MM.1S (cell line): ENCODE results near the gene ICA1L.

Experiments used
- DNase-seq: peaks from one replicate; pipeline ENCODE4 v3.0.0-alpha.2; 2015
- H2AFZ ChIP-seq: fragments of 300-600 bp; sonication (generic); 2 replicates; pipeline ENCODE4 v1.6.0; 2016; ENCODE audit warnings: antibody characterized with exemption, low read length
- H3F3A ChIP-seq: fragments of 300-600 bp; sonication (generic); 2 replicates; pipeline ENCODE4 v1.6.1; 2016; ENCODE audit warnings: mild to moderate bottlenecking, antibody characterized with exemption, low read length, moderate library complexity, mixed read lengths; ENCODE audit not compliant: insufficient read depth
- H3K27ac ChIP-seq: fragments of 300-600 bp; sonication (generic); 2 replicates; pipeline ENCODE4 v1.5.1; 2016; ENCODE audit warnings: mild to moderate bottlenecking, low read length
- H3K27me3 ChIP-seq: fragments of 300-600 bp; sonication (generic); replicated peaks from 2 replicates; pipeline ENCODE4 v1.6.0; 2016; ENCODE audit warnings: low read length; ENCODE audit not compliant: insufficient read depth
- H3K36me3 ChIP-seq: fragments of 300-600 bp; sonication (generic); replicated peaks from 2 replicates; pipeline ENCODE4 v1.6.1; 2016; ENCODE audit warnings: mild to moderate bottlenecking, low read length, mixed read lengths; ENCODE audit not compliant: insufficient read depth
- H3K4me1 ChIP-seq: fragments of 300-600 bp; sonication (generic); 2 replicates; pipeline ENCODE4 v1.6.1; 2016; ENCODE audit warnings: low read length, mixed read lengths
- H3K4me2 ChIP-seq: fragments of 300-600 bp; sonication (generic); 2 replicates; pipeline ENCODE4 v1.6.0; 2016; ENCODE audit warnings: low read depth, low read length
- H3K4me3 ChIP-seq: fragments of 300-600 bp; sonication (generic); 2 replicates; pipeline ENCODE4 v1.5.1; 2016; ENCODE audit warnings: low read length, mixed read lengths
- H3K79me2 ChIP-seq: fragments of 300-600 bp; sonication (generic); 2 replicates; pipeline ENCODE4 v1.6.1; 2016; ENCODE audit warnings: mixed run types, low read length, mixed read lengths
- H3K9ac ChIP-seq: fragments of 300-600 bp; sonication (generic); 2 replicates; pipeline ENCODE4 v1.6.1; 2016; ENCODE audit warnings: low read length, mixed read lengths
- H3K9me2 ChIP-seq: fragments of 300-600 bp; sonication (generic); replicated peaks from 2 replicates; pipeline ENCODE4 v1.6.1; 2016; ENCODE audit warnings: mild to moderate bottlenecking, low read length, mixed read lengths; ENCODE audit not compliant: insufficient read depth
- H3K9me3 ChIP-seq: fragments of 300-600 bp; sonication (generic); replicated peaks from 2 replicates; pipeline ENCODE4 v1.6.1; 2016; ENCODE audit warnings: mild to moderate bottlenecking, low read length, mixed read lengths; ENCODE audit not compliant: insufficient read depth
- H4K20me1 ChIP-seq: fragments of 300-600 bp; sonication (generic); 2 replicates; pipeline ENCODE4 v1.6.1; 2016; ENCODE audit warnings: mild to moderate bottlenecking, low read length, moderate library complexity, mixed read lengths; ENCODE audit not compliant: insufficient read depth
- EZH2 ChIP-seq: fragments of 300-600 bp; sonication (generic); optimal IDR thresholded peaks from 2 replicates; pipeline ENCODE3; 2017; ENCODE audit warnings: low read depth, mild to moderate bottlenecking, antibody characterized with exemption, low read length, mixed read lengths
- EZH2phosphoT487 ChIP-seq: fragments of 300-600 bp; sonication (generic); IDR thresholded peaks from 2 replicates; pipeline ENCODE4 v1.6.1; 2018; ENCODE audit warnings: antibody characterized with exemption, low read length
- TF ChIP-seq, protein P1 (sequence below): fragments of 300-600 bp; sonication (generic); IDR thresholded peaks from 2 replicates; pipeline ENCODE4 v1.5.1; 2016; ENCODE audit warnings: antibody characterized with exemption, low read length, mixed read lengths

The ICA1L gene

DNA sequence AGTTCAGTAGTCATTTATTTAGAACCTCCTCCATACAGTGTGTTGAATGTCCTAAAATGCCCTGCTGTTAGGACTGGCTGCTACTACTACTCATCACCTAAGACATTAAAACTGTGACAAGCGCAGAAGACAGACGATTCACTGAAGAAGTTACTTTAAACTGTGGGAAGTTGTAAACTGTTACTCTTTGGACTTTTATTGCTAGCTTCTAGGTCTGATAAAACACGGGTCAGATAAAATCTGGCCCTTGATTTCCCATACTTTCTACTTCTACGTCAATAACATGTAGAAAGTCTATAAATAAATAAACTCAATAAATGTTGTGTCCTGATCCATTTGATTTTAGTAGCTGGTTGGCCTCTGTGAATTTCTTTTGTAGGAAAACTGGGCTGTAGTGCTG lies 113.4 kb downstream of the ICA1L start:
- Histone ChIP-seq H2AFZ (no peak overlapping the region), H3K4me2 (no peak overlapping the region), H3K9me2 (no peaks in the 10 kb centered on the region), H3F3A (no peaks in the 10 kb centered on the region), H4K20me1 (no peaks in the 10 kb centered on the region), H3K27me3 (no peaks in the 10 kb centered on the region), H3K4me1 (no peaks in the 10 kb centered on the region), H3K27ac (no peak overlapping the region), H3K36me3 (no peaks in the 10 kb centered on the region), H3K79me2 (no peaks in the 10 kb centered on the region), H3K9me3 (no peaks in the 10 kb centered on the region), H3K4me3 (no peak overlapping the region), H3K9ac (no peak overlapping the region)
- TF ChIP-seq EZH2 (no peak), EZH2phosphoT487 (no peak)
- DNase-seq: no peak

DNA sequence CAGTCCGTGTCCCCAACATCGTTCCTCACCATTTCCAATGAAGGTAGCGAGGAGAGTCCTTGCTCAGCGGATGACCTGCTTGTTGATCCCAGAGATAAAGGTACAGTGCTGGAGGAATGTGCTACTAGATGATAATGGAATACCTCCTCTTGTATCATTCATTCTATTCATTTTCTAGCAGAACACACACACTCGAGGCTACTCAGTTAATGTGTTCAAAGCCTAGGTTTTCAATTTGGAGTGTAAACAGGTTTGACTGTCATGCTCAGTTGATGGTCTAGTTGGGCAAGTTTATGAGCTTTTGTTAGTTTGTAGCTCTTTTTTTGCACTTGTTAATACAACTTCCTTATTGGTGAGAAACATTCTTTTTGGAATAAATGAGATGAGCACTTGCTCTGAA lies 114.2 kb downstream of the ICA1L start:
- H3K4me3 ChIP-seq: no peak overlapping the region
- no peaks in the 10 kb centered on the region for H3K9me2 ChIP-seq
- TF ChIP-seq, protein P1, sequence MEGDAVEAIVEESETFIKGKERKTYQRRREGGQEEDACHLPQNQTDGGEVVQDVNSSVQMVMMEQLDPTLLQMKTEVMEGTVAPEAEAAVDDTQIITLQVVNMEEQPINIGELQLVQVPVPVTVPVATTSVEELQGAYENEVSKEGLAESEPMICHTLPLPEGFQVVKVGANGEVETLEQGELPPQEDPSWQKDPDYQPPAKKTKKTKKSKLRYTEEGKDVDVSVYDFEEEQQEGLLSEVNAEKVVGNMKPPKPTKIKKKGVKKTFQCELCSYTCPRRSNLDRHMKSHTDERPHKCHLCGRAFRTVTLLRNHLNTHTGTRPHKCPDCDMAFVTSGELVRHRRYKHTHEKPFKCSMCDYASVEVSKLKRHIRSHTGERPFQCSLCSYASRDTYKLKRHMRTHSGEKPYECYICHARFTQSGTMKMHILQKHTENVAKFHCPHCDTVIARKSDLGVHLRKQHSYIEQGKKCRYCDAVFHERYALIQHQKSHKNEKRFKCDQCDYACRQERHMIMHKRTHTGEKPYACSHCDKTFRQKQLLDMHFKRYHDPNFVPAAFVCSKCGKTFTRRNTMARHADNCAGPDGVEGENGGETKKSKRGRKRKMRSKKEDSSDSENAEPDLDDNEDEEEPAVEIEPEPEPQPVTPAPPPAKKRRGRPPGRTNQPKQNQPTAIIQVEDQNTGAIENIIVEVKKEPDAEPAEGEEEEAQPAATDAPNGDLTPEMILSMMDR: no peak
- TF ChIP-seq EZH2phosphoT487: no peak
- TF ChIP-seq EZH2: no peak
- H2AFZ ChIP-seq: no peak overlapping the region
- no peak overlapping the region for H3K4me2 ChIP-seq
- H4K20me1 ChIP-seq: no peaks in the 10 kb centered on the region
- H3K27ac ChIP-seq: no peak overlapping the region
- H3K36me3 ChIP-seq: no peaks in the 10 kb centered on the region
- DNase-seq: no peak
- H3K9me3 ChIP-seq: no peaks in the 10 kb centered on the region
- no peaks in the 10 kb centered on the region for H3K79me2 ChIP-seq
- no peak overlapping the region for H3K9ac ChIP-seq
- no peaks in the 10 kb centered on the region for H3F3A ChIP-seq
- no peaks in the 10 kb centered on the region for H3K27me3 ChIP-seq
- H3K4me1 ChIP-seq: no peaks in the 10 kb centered on the region

DNA sequence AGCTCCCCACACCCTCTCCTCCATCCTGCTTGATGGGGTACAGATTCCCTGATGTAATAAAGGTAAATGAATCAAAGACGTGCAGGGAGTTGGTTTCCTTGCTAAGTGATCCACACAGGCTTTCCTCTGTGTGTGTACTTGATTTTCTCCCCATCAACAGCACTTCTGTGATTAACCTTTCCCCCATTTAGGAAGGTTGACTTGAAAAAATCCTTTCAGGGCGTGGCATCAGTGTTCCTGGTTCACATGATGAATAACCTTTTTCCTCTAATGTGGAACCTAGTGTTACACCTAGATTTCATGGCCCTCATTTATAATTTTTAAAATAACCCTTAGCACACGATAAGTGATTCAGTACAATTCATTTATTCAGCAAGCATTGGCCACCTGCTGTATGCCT lies 115.0 kb downstream of the ICA1L start:
- Histone ChIP-seq H3K4me3 (no peak overlapping the region), H2AFZ (no peak overlapping the region), H3K9me3 (no peaks in the 10 kb centered on the region), H3K79me2 (no peaks in the 10 kb centered on the region), H3K4me1 (no peaks in the 10 kb centered on the region), H3K27ac (no peak overlapping the region), H3F3A (no peaks in the 10 kb centered on the region), H3K9me2 (no peaks in the 10 kb centered on the region), H3K27me3 (no peaks in the 10 kb centered on the region), H4K20me1 (no peaks in the 10 kb centered on the region), H3K9ac (no peak overlapping the region), H3K36me3 (no peaks in the 10 kb centered on the region), H3K4me2 (no peak overlapping the region)
- TF ChIP-seq EZH2 (no peak), EZH2phosphoT487 (no peak)
- TF ChIP-seq, protein P1: no peak
- no peak for DNase-seq

DNA sequence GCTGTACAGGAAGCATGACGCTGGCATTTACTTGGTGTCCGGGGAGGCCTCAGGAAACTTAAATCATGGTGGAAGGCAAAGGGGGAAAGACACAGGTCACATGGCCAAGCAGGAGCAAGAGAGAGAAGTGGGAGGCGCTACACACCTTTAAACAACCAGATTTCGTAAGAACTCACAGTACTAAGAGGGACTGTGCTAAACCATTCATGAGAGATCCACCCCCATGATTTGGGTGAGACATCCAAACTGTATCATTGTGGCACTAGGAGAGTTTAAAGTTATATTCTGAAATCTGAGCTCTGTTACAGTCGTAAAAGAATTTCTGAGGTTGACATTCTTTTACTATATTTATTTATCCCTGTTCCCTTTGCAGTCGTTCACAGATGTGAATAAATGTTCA lies 116.6 kb downstream of the ICA1L start:
- H2AFZ ChIP-seq: no peak overlapping the region
- no peaks in the 10 kb centered on the region for H4K20me1 ChIP-seq
- H3F3A ChIP-seq: no peaks in the 10 kb centered on the region
- no peaks in the 10 kb centered on the region for H3K36me3 ChIP-seq
- no peak for DNase-seq
- no peaks in the 10 kb centered on the region for H3K79me2 ChIP-seq
- no peaks in the 10 kb centered on the region for H3K27me3 ChIP-seq
- H3K4me3 ChIP-seq: no peak overlapping the region
- no peak overlapping the region for H3K9ac ChIP-seq
- TF ChIP-seq, protein P1: no peak
- no peak for TF ChIP-seq EZH2
- no peak for TF ChIP-seq EZH2phosphoT487
- no peaks in the 10 kb centered on the region for H3K9me3 ChIP-seq
- H3K4me2 ChIP-seq: no peak overlapping the region
- H3K9me2 ChIP-seq: no peaks in the 10 kb centered on the region
- peaks cover 5% of the 10 kb centered on the region; the same call in 1 of the 2 replicates for H3K4me1 ChIP-seq
- H3K27ac ChIP-seq: no peak overlapping the region
